Liver (tissue), 9 donors: ENCODE results near the gene KCP. TPM values are rescaled to one million over a fixed set of nuclear protein-coding genes. Genes with fewer than 3 reads are reported as not detected.

Experiments used
- DNase-seq: peaks from one replicate; pipeline ENCODE4 v3.0.0-alpha.2; 2017; ENCODE audit warnings: low spot score
- H3K27ac ChIP-seq, 2 donors: one replicate each; pipeline ENCODE4 v1.7.0; 2013; ENCODE audit warnings: inconsistent platforms in 2 of 2, low read length in 2 of 2, control low read depth in 1 of 2, low read depth in 1 of 2, mild to moderate bottlenecking in 1 of 2
- H3K27me3 ChIP-seq, 4 donors: one replicate each; pipeline versions ENCODE4 v1.6.1 to v1.7.0; 2013; ENCODE audit warnings: low read length in 3 of 4, inconsistent platforms in 1 of 4, mild to moderate bottlenecking in 1 of 4, moderate library complexity in 1 of 4; ENCODE audit not compliant: control insufficient read depth in 4 of 4, insufficient read depth in 4 of 4
- H3K36me3 ChIP-seq, 4 donors: one replicate each; pipeline versions ENCODE4 v1.6.1 to v1.7.0; 2013; ENCODE audit warnings: low read length in 3 of 4, mild to moderate bottlenecking in 3 of 4, low read depth in 1 of 4, moderate library complexity in 1 of 4; ENCODE audit not compliant: control insufficient read depth in 4 of 4, insufficient read depth in 3 of 4
- H3K4me1 ChIP-seq, 4 donors: one replicate each; pipeline versions ENCODE4 v1.6.1 to v1.7.0; 2013; ENCODE audit warnings: low read length in 3 of 4, mild to moderate bottlenecking in 3 of 4, moderate library complexity in 1 of 4; ENCODE audit not compliant: control insufficient read depth in 4 of 4, insufficient read depth in 4 of 4
- H3K4me3 ChIP-seq, 3 donors: one replicate each; pipeline versions ENCODE4 v1.6.1 to v1.7.0; 2013; ENCODE audit warnings: low read length in 3 of 3, control low read depth in 1 of 3, low read depth in 1 of 3, mild to moderate bottlenecking in 1 of 3
- H3K9ac ChIP-seq, 2 donors: one replicate each; pipeline ENCODE4 v1.7.0; 2013; ENCODE audit warnings: low read length in 2 of 2, mild to moderate bottlenecking in 2 of 2, moderate library complexity in 2 of 2, control low read depth in 1 of 2, low read depth in 1 of 2
- H3K9me3 ChIP-seq, 4 donors: one replicate each; pipeline versions ENCODE4 v1.6.1 to v1.7.0; 2013; ENCODE audit warnings: low read length in 3 of 4; ENCODE audit not compliant: control insufficient read depth in 4 of 4
- EGR1 ChIP-seq, 2 donors: IDR thresholded peaks; 2 replicates each; pipeline ENCODE4 v1.6.1; 2016 to 2018; ENCODE audit warnings: antibody characterized with exemption in 2 of 2, low read depth in 2 of 2
- FOXA1 ChIP-seq: IDR thresholded peaks from 2 replicates; pipeline ENCODE4 v1.6.1; 2016; ENCODE audit warnings: antibody characterized with exemption
- FOXA2 ChIP-seq: IDR thresholded peaks from 2 replicates; pipeline ENCODE4 v1.6.1; 2016; ENCODE audit warnings: antibody characterized with exemption
- GABPA ChIP-seq, 2 donors: IDR thresholded peaks in 1 of 2; conservative IDR thresholded peaks in 1 of 2; 2 replicates each; pipeline ENCODE4 v1.6.1; 2016; ENCODE audit warnings: antibody characterized with exemption in 2 of 2, mild to moderate bottlenecking in 1 of 2, moderate library complexity in 1 of 2
- HNF4A ChIP-seq, 2 donors: conservative IDR thresholded peaks; 2 replicates each; pipeline ENCODE4 v1.6.1; 2016; ENCODE audit warnings: antibody characterized with exemption in 2 of 2, mild to moderate bottlenecking in 2 of 2
- HNF4G ChIP-seq: IDR thresholded peaks from 2 replicates; pipeline ENCODE4 v1.6.1; 2016; ENCODE audit warnings: antibody characterized with exemption
- JUND ChIP-seq, 2 donors: IDR thresholded peaks; 2 replicates each; pipeline ENCODE4 v1.6.1; 2016; ENCODE audit warnings: antibody characterized with exemption in 2 of 2
- NR2F2 ChIP-seq: IDR thresholded peaks from 2 replicates; pipeline ENCODE4 v1.6.1; 2016; ENCODE audit warnings: antibody characterized with exemption
- RAD21 ChIP-seq, 2 donors: IDR thresholded peaks; 2 replicates each; pipeline ENCODE4 v1.6.1; 2016; ENCODE audit warnings: antibody characterized with exemption in 2 of 2, mild to moderate bottlenecking in 2 of 2
- RXRA ChIP-seq, 2 donors: IDR thresholded peaks; 2 replicates each; pipeline ENCODE4 v1.6.1; 2017 to 2018; ENCODE audit warnings: antibody characterized with exemption in 2 of 2, mild to moderate bottlenecking in 1 of 2
- SP1 ChIP-seq: IDR thresholded peaks from 2 replicates; pipeline ENCODE4 v1.6.1; 2018; ENCODE audit warnings: antibody characterized with exemption, mild to moderate bottlenecking
- TAF1 ChIP-seq: conservative IDR thresholded peaks from 2 replicates; pipeline ENCODE4 v1.6.1; 2016; ENCODE audit warnings: antibody characterized with exemption, mild to moderate bottlenecking
- YY1 ChIP-seq: IDR thresholded peaks from 2 replicates; pipeline ENCODE4 v1.6.1; 2016; ENCODE audit warnings: antibody characterized with exemption, mild to moderate bottlenecking
- WGBS: extraction: QIAGEN DNeasy Blood & Tissue Kit; methylation state at CpG from one replicate; pipeline ENCODE4 v1.1.7; 2013; 5-methylcytosine and 5-hydroxymethylcytosine counted together
- polyA plus RNA-seq, 2 donors: library from polyadenylated mRNA; stranded (reverse) in 1 of 2; unstranded in 1 of 2; fragments of 200-250 nt in 1 of 2; fragments of >200 nt in 1 of 2; fragmentation: Nextera tagmentation in 1 of 2; extraction: Ambion mirVana in 1 of 2; gene quantifications; one replicate each; pipeline versions ENCODE4 v1.2.1 to v1.2.3, GENCODE V29; 2013 to 2015
- total RNA-seq, 2 donors: library from RNA; depleted of rRNA; stranded (reverse); fragments of >200 nt; gene quantifications; one replicate each; pipeline ENCODE4 v1.2.3, GENCODE V29; 2014
- TF ChIP-seq, protein P1 (sequence below): fragments of 150-350 bp; IDR thresholded peaks from 2 replicates; pipeline ENCODE4 v1.5.1; 2017; ENCODE audit warnings: improper control_type of control experiment, low read depth, low read length; ENCODE audit not compliant: missing input control
- TF ChIP-seq, protein P2 (sequence below): IDR thresholded peaks from 2 replicates; pipeline ENCODE4 v1.6.1; 2016; ENCODE audit warnings: antibody characterized with exemption
- TF ChIP-seq, protein P3 (sequence below): IDR thresholded peaks from 2 replicates; pipeline ENCODE4 v1.6.1; 2016; ENCODE audit warnings: antibody characterized with exemption
- TF ChIP-seq, protein P4 (sequence below): IDR thresholded peaks from 2 replicates; pipeline ENCODE4 v1.6.1; 2016; ENCODE audit warnings: antibody characterized with exemption
- TF ChIP-seq, protein P5 (sequence below): IDR thresholded peaks from 2 replicates; pipeline ENCODE4 v1.6.1; 2016; ENCODE audit warnings: antibody characterized with exemption, mild to moderate bottlenecking
- donor health status: healthy.
- donor health status: healthy.
- donor health status: healthy.
- donor health status: healthy.
- donor health status: healthy.

KCP gene
- total and polyA plus RNA-seq, 4 donors: 0.02 to 0.08 (median 0.05) TPM; not detected in 1

DNA sequence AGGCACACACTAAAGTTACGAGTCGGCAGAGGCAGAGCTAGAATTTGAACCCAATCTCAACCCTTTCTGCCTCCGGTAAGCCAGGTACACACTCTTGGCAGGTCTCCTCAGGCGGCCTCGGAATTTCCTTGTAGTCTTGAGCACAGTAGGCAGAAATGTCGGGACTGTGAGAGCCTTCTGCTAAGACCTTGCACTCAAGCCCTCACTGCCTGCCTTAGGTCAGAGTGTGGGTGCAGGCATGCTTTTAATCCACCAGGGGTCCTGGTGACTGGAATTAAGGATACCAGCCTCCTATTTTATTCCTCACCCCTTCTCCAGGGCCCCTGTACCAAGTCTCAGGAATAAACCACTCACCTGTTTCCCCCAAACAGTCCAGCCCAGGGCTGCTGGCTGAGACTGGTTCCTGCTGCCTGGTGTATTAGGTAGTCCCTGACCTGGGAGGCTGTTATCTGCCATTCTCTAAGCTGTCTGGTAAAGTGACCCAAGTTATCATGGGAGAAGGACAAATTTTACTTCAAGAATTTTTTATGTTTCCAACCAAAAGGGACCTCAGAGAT, 47.0 kb downstream of the KCP start:
- Histone ChIP-seq H3K9ac (peak overlapping the region; percentile 9 to 66), H3K36me3 (peaks cover 0 to 9% (median under 1%) of the 10 kb centered on the region in 4 donors), H3K4me1 (peaks cover 3 to 12% (median 7%) of the 10 kb centered on the region in 4 donors), H3K27ac (no peak overlapping the region), H3K4me3 (peak overlapping the region; percentile 70 to 81 (median 74)), H3K27me3 (no peaks in the 10 kb centered on the region), H3K9me3 (no peaks in the 10 kb centered on the region)
- peak; percentile 44 for DNase-seq
- WGBS: under 1% methylated on average over 6 of the region's 6 CpGs
- TF ChIP-seq RAD21 (IDR thresholded peaks at IDR 0.05) (peak in 1 of 2 donors; percentile 59), FOXA2 (no peak), HNF4A (conservative IDR thresholded peaks at IDR 0.05) (peak in 1 of 2 donors; percentile 7)
- TF ChIP-seq, protein P1, sequence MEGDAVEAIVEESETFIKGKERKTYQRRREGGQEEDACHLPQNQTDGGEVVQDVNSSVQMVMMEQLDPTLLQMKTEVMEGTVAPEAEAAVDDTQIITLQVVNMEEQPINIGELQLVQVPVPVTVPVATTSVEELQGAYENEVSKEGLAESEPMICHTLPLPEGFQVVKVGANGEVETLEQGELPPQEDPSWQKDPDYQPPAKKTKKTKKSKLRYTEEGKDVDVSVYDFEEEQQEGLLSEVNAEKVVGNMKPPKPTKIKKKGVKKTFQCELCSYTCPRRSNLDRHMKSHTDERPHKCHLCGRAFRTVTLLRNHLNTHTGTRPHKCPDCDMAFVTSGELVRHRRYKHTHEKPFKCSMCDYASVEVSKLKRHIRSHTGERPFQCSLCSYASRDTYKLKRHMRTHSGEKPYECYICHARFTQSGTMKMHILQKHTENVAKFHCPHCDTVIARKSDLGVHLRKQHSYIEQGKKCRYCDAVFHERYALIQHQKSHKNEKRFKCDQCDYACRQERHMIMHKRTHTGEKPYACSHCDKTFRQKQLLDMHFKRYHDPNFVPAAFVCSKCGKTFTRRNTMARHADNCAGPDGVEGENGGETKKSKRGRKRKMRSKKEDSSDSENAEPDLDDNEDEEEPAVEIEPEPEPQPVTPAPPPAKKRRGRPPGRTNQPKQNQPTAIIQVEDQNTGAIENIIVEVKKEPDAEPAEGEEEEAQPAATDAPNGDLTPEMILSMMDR: peak; percentile 55

DNA sequence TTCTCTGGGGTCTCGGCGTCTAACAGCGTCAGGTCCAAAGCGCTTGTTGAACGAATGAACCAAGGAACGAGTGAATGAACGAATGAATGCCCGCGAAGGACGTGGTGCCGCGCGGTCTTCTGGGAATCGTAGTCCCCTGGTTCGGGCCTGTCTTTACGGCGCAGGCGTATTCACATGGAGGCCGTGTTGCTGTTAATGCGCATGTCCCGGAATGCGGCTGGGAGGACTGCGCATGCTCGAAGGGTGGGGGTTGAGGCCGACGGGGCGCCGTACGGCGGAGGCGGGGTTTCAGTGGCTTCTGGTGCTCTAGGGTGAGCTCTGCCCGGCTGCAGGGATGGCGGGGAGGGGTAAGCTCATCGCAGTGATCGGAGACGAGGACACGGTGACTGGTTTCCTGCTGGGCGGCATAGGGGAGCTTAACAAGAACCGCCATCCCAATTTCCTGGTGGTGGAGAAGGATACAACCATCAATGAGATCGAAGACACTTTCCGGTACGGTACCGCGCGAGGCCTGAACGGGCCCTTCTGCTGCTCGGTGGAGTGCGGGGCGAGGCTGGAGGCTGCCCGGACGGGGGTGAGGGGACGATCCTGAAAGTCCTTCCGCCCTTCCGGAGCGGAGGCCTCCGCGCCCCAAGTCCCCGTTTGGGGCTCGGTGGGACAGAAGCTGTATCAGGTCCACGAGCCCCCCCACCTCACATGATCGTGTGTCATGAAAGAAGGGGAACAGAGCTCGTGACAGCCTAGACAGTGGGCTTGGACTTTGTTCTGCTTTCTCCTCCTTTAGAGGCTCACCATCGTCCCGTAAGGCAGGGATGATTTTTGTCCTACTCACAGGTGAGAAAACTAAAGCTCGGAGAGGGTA, 47.7 kb downstream of the KCP start, which contains the start of gene ATP6V1F:
Gene ATP6V1F, plus strand, starts transcription at position 286 of the 862 bp plus-strand sequence. Its CDS starts 49 bp downstream, at position 335.
- peaks cover 0 to 9% (median under 1%) of the 10 kb centered on the region in 4 donors for H3K36me3 ChIP-seq
- peak within 1 kb of the TSS; percentile 70 to 81 (median 74) for H3K4me3 ChIP-seq
- TF ChIP-seq, protein P2, sequence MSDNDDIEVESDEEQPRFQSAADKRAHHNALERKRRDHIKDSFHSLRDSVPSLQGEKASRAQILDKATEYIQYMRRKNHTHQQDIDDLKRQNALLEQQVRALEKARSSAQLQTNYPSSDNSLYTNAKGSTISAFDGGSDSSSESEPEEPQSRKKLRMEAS: no peak
- TF ChIP-seq HNF4G (no peak), TAF1 (no peak), FOXA1 (no peak), EGR1 (IDR thresholded peaks at IDR 0.05; ENCODE audit: low read depth in 2 of 2) (no peak), RAD21 (IDR thresholded peaks at IDR 0.05) (no peak), JUND (IDR thresholded peaks at IDR 0.05) (no peak), RXRA (IDR thresholded peaks at IDR 0.05) (no peak), GABPA (IDR thresholded peaks at IDR 0.05 in 1 of 2, conservative IDR thresholded peaks at IDR 0.05 in 1 of 2) (peak in 1 of 2 donors; percentile 54), YY1 (peak; percentile 94), SP1 (peak; percentile 34), FOXA2 (no peak), HNF4A (conservative IDR thresholded peaks at IDR 0.05) (no peak), NR2F2 (no peak)
- TF ChIP-seq, protein P3, sequence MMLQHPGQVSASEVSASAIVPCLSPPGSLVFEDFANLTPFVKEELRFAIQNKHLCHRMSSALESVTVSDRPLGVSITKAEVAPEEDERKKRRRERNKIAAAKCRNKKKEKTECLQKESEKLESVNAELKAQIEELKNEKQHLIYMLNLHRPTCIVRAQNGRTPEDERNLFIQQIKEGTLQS: no peak
- TF ChIP-seq, protein P4, sequence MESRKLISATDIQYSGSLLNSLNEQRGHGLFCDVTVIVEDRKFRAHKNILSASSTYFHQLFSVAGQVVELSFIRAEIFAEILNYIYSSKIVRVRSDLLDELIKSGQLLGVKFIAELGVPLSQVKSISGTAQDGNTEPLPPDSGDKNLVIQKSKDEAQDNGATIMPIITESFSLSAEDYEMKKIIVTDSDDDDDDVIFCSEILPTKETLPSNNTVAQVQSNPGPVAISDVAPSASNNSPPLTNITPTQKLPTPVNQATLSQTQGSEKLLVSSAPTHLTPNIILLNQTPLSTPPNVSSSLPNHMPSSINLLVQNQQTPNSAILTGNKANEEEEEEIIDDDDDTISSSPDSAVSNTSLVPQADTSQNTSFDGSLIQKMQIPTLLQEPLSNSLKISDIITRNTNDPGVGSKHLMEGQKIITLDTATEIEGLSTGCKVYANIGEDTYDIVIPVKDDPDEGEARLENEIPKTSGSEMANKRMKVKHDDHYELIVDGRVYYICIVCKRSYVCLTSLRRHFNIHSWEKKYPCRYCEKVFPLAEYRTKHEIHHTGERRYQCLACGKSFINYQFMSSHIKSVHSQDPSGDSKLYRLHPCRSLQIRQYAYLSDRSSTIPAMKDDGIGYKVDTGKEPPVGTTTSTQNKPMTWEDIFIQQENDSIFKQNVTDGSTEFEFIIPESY: no peak
- TF ChIP-seq, protein P1: no peak
- TF ChIP-seq, protein P5, sequence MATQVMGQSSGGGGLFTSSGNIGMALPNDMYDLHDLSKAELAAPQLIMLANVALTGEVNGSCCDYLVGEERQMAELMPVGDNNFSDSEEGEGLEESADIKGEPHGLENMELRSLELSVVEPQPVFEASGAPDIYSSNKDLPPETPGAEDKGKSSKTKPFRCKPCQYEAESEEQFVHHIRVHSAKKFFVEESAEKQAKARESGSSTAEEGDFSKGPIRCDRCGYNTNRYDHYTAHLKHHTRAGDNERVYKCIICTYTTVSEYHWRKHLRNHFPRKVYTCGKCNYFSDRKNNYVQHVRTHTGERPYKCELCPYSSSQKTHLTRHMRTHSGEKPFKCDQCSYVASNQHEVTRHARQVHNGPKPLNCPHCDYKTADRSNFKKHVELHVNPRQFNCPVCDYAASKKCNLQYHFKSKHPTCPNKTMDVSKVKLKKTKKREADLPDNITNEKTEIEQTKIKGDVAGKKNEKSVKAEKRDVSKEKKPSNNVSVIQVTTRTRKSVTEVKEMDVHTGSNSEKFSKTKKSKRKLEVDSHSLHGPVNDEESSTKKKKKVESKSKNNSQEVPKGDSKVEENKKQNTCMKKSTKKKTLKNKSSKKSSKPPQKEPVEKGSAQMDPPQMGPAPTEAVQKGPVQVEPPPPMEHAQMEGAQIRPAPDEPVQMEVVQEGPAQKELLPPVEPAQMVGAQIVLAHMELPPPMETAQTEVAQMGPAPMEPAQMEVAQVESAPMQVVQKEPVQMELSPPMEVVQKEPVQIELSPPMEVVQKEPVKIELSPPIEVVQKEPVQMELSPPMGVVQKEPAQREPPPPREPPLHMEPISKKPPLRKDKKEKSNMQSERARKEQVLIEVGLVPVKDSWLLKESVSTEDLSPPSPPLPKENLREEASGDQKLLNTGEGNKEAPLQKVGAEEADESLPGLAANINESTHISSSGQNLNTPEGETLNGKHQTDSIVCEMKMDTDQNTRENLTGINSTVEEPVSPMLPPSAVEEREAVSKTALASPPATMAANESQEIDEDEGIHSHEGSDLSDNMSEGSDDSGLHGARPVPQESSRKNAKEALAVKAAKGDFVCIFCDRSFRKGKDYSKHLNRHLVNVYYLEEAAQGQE: peak; percentile 35
- peak within 1 kb of the TSS; percentile 9 to 66 for H3K9ac ChIP-seq
- under 1% methylated on average over 65 of the region's 65 CpGs for WGBS
- peaks cover 3 to 10% (median 6%) of the 10 kb centered on the region in 4 donors for H3K4me1 ChIP-seq
- peak; percentile 100 for DNase-seq
- H3K27ac ChIP-seq: peak within 1 kb of the TSS; percentile 11 to 26
- H3K27me3 ChIP-seq: no peaks in the 10 kb centered on the region
- no peaks in the 10 kb centered on the region for H3K9me3 ChIP-seq
